Measurements from ENCODE around the gene GMDS.

DNA sequence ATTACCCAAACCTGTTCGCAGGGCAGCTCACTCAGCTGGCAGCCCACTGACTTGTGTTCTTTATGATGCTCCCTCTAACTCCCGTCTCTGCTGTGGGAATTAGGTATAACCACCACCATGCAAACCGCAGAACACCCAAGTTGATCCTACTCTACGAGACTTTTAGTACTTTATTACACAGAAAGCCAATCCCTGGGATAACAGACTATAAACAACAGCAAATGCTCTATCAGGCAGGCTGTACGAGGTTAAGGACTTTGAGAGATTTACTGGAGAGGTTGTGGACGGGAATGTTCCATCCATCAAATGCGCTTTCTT lies 394.6 kb downstream of the GMDS start:
- TF ChIP-seq EZH2 (IDR thresholded peaks at IDR 0.05; ENCODE audit: borderline replicate concordance, low read depth, low read length, severe bottlenecking): no peak
- TF ChIP-seq, protein P1, sequence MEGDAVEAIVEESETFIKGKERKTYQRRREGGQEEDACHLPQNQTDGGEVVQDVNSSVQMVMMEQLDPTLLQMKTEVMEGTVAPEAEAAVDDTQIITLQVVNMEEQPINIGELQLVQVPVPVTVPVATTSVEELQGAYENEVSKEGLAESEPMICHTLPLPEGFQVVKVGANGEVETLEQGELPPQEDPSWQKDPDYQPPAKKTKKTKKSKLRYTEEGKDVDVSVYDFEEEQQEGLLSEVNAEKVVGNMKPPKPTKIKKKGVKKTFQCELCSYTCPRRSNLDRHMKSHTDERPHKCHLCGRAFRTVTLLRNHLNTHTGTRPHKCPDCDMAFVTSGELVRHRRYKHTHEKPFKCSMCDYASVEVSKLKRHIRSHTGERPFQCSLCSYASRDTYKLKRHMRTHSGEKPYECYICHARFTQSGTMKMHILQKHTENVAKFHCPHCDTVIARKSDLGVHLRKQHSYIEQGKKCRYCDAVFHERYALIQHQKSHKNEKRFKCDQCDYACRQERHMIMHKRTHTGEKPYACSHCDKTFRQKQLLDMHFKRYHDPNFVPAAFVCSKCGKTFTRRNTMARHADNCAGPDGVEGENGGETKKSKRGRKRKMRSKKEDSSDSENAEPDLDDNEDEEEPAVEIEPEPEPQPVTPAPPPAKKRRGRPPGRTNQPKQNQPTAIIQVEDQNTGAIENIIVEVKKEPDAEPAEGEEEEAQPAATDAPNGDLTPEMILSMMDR (IDR thresholded peaks at IDR 0.05; ENCODE audit: borderline replicate concordance, extremely low read depth, low read length, poor library complexity, severe bottlenecking): no peak

All from DND-41 (cell line).